ENCODE measurements around the gene IL11. TPM values are rescaled to one million over a fixed set of nuclear protein-coding genes. Genes with fewer than 3 reads are reported as not detected.

Gene IL11
- total RNA-seq, 1 donor from 2014 or later = 0.21 TPM

DNA sequence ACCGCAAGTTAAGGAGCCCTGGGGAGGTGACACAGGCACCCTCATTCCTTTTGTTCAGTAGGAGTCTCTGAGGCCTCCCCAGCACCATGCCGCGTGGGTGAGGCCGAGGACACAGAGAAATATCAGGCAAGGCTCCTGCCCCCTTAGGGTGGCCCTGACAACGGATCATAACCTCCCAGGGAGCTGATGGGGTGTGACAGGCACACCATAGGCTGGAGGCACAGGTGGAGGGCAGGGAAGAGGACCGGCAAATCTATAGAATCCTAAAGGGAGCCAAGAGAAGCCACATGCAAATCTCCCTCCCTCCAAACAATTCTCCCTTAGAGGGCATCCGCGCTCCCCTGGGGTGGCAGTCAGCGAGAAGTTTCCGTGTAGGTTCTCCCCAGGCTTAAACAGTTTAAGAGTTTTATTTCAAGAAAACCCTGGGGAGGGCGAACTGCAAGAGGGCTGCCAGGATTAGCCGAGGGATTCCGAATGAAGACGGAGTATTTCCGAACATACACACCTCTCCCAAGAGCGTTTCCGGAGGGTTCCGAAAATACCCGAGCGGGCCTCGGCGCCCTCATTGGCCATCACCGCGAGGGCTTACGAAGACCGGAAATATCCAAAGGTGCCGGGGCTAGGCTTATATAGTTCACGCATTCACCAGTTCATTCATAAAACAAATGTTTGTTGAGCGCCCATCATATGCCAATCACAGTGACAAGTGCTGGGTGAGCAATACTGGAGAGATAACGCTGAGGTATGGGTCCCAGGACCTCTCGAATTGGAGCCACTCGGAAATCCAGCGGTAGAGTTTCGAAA is 14.9 kb upstream of the IL11 start:
- Mint-ChIP-seq H3K4me3 (ENCODE audit: unreplicated experiment) (peak overlapping the region; percentile 99), H3K27me3 (ENCODE audit: unreplicated experiment) (peaks cover 39% of the 10 kb centered on the region), H3K27ac (ENCODE audit: unreplicated experiment) (peak overlapping the region; percentile 97), H3K4me1 (ENCODE audit: unreplicated experiment) (peaks cover 26% of the 10 kb centered on the region), H3K9me3 (ENCODE audit: unreplicated experiment) (no peaks in the 10 kb centered on the region), H3K36me3 (ENCODE audit: low read depth, unreplicated experiment) (peaks cover 18% of the 10 kb centered on the region)
- TF ChIP-seq, protein P1, sequence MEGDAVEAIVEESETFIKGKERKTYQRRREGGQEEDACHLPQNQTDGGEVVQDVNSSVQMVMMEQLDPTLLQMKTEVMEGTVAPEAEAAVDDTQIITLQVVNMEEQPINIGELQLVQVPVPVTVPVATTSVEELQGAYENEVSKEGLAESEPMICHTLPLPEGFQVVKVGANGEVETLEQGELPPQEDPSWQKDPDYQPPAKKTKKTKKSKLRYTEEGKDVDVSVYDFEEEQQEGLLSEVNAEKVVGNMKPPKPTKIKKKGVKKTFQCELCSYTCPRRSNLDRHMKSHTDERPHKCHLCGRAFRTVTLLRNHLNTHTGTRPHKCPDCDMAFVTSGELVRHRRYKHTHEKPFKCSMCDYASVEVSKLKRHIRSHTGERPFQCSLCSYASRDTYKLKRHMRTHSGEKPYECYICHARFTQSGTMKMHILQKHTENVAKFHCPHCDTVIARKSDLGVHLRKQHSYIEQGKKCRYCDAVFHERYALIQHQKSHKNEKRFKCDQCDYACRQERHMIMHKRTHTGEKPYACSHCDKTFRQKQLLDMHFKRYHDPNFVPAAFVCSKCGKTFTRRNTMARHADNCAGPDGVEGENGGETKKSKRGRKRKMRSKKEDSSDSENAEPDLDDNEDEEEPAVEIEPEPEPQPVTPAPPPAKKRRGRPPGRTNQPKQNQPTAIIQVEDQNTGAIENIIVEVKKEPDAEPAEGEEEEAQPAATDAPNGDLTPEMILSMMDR (IDR thresholded peaks at IDR 0.05; ENCODE audit: unreplicated experiment) = no peak
- peak; percentile 94 for DNase-seq (ENCODE audit: low spot score)

DNA sequence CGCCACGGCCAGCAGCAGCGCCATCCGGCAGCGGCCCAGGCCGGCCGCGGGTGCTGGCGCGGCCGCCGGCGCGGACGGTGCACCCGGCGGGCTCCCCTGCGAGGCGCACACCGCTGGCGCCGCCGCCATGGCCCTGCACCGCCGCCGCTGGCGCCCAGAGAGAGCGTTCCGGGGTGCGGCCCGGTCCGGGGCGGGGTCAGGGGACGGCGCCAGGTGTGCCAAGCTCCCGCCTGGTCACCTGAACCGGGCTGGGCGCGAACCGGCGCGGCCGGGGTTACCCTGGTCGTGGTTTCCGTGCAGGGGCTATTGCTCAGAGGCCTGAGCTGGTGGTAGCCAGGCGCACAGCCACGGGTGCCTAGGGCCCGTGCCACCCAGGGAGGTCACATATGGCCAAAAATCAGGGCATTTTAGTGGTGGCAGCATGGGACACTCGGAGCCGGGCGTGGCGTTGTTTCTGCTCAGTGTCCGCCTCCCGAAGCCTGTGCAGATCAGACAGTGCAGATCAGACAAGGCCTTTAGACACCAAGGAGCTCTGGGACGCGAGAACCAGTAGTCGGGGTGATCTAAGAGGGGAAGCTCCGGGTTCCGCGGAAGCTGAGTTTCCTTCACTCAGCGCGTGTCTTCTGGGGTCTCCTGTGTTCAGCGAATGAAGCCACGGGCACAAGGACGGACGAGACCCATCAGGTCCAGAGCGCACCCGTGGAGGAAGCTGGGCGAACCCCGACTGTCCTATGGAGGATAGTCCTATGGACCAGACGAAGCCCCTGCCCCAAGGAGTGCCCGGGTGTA is 14.1 kb upstream of the IL11 start, which contains the start of gene TMEM238:
TMEM238 (minus strand) TSS at position 162 of the 789 bp plus-strand sequence; CDS start at position 129, 33 bp downstream.
- Mint-ChIP-seq H3K4me1 (ENCODE audit: unreplicated experiment) (peaks cover 21% of the 10 kb centered on the region), H3K27me3 (ENCODE audit: unreplicated experiment) (peaks cover 39% of the 10 kb centered on the region), H3K4me3 (ENCODE audit: unreplicated experiment) (peak within 1 kb of the TSS; percentile 99), H3K9me3 (ENCODE audit: unreplicated experiment) (no peaks in the 10 kb centered on the region), H3K36me3 (ENCODE audit: low read depth, unreplicated experiment) (peaks cover 12% of the 10 kb centered on the region), H3K27ac (ENCODE audit: unreplicated experiment) (peak within 1 kb of the TSS; percentile 97)
- TF ChIP-seq, protein P1 (IDR thresholded peaks at IDR 0.05; ENCODE audit: unreplicated experiment) = no peak
- DNase-seq (ENCODE audit: low spot score) = no peak

DNA sequence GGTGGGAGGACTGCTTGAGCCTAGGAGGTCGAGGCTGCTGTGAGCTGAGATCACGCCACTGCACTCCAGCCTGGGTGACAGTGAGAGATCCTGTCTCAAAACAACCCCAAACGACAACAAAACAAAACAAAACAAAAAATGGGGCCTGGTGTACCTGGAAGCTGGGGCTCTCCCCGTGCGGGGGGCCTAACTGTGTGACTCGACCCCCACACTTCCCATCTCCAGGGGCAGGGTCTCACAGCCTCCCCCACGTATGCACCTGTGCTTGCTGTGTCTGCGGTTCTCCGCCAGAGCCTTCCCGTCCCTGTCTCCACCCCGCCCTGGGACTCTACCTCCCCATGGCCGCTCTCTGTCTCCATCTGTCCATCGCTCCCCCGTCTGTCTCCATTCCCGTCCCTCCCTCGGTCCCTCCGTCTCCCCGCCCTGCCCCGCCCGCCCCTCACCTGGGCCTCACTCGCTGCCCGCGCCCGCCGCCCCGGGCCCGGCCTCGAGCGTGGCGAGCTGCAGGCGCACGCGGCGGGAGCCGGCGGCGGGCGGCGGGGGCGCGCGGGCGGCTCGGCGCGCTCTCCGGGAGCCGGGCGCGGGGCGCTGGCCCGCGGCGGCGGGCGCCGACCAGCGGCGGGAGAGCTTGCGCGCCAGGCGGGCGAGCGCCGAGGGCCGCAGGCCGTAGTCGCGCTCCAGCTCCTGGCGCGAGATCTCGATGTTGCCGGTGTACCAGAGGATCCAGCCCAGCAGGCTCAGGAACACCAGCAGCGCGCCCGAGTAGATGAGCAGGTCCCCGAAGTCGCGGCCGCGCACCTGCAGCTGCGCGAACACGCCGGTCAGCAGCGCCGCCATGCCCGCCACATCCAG is 13.2 kb upstream of the IL11 start:
- H3K36me3 Mint-ChIP-seq (ENCODE audit: low read depth, unreplicated experiment) = peaks cover 11% of the 10 kb centered on the region

DNA sequence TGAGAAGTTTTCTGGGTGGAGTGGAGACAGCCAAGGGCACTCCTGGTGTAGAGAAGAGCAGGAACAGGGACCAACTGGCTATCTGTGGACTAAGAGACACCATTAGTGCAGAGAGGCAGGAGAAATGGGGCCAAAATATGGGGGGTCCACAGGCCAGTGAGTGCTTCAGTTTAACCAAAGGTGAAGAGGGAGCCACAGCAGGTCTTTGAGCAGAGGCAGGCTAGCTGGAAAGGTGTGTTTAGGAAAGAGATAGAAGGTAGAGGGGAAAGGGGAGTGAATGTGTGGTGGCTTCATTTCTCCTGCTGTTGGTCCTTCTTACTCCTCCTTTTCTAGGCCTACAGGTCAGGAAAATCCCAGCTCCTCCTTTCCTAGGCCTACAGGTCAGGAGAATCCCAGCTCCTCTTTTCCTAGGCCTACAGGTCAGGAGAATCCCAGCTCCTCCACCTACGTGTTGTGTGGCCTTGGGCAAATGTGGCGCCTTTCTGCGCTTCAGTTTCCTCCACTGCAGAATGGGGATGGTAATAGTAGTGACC is 12.3 kb upstream of the IL11 start:
- peaks cover 37% of the 10 kb centered on the region for H3K27me3 Mint-ChIP-seq (ENCODE audit: unreplicated experiment)
- no peak for DNase-seq (ENCODE audit: low spot score)
- peaks cover 21% of the 10 kb centered on the region for H3K4me1 Mint-ChIP-seq (ENCODE audit: unreplicated experiment)
- TF ChIP-seq, protein P1 (IDR thresholded peaks at IDR 0.05; ENCODE audit: unreplicated experiment) = no peak
- H3K27ac Mint-ChIP-seq (ENCODE audit: unreplicated experiment) = no peak overlapping the region
- peaks cover 7% of the 10 kb centered on the region for H3K36me3 Mint-ChIP-seq (ENCODE audit: low read depth, unreplicated experiment)
- no peaks in the 10 kb centered on the region for H3K9me3 Mint-ChIP-seq (ENCODE audit: unreplicated experiment)
- H3K4me3 Mint-ChIP-seq (ENCODE audit: unreplicated experiment) = peak overlapping the region; percentile 72

More for the DNA sequence above, 13.2 kb upstream of the IL11 start:
- peak; percentile 54 for DNase-seq (ENCODE audit: low spot score)
- H3K9me3 Mint-ChIP-seq (ENCODE audit: unreplicated experiment) = no peaks in the 10 kb centered on the region
- H3K27me3 Mint-ChIP-seq (ENCODE audit: unreplicated experiment) = peaks cover 38% of the 10 kb centered on the region
- H3K4me3 Mint-ChIP-seq (ENCODE audit: unreplicated experiment) = peak overlapping the region; percentile 81
- peaks cover 21% of the 10 kb centered on the region for H3K4me1 Mint-ChIP-seq (ENCODE audit: unreplicated experiment)
- H3K27ac Mint-ChIP-seq (ENCODE audit: unreplicated experiment) = no peak overlapping the region
- TF ChIP-seq, protein P1 (IDR thresholded peaks at IDR 0.05; ENCODE audit: unreplicated experiment) = no peak
